ENCODE data around the gene SREBF1. TPM values are rescaled to one million over a fixed set of nuclear protein-coding genes. Genes with fewer than 3 reads are reported as not detected.
A peak's percentile ranks its signal among the peaks of the same experiment; 100 is the strongest.

SREBF1 gene
- total RNA-seq, 2 donors from 2014 or later = 29.3 to 62.7 TPM

GRCh38 chr17:17865035-17865434 is 28.2 kb upstream of the SREBF1 start:
- DNase-seq (ENCODE audit: low spot score) = no peak
- intact Hi-C loops (cut with DNase I) = no loop called here

- intact Hi-C loops (cut with DNase I) = loop anchor here in 1 of 2 donors (2.0 kb wide), 1 partner anchor 42 kb away; no protein-coding TSS in a partner anchor
Observed at GRCh38 chr17:17860766-17861107, 24.0 kb upstream of the SREBF1 start.

GRCh38 chr17:17859909-17860765 is 23.4 kb upstream of the SREBF1 start:
- intact Hi-C loops (cut with DNase I) = loop anchor here (2.0 to 10.0 kb wide), 3 partner anchors 41 to 175 kb away; partner anchors contain the start of gene RAI1 (in 1 of the 2)
- DNase-seq (ENCODE audit: low spot score) = peak; percentile 91

More at GRCh38 chr17:17860766-17861107, 24.0 kb upstream of the SREBF1 start:
- no peak for DNase-seq (ENCODE audit: low spot score)

GRCh38 chr17:17857496-17857895 is 20.7 kb upstream of the SREBF1 start:
- intact Hi-C loops (cut with DNase I) = loop anchor here (2.0 to 10.0 kb wide), 2 partner anchors 173 to 177 kb away; partner anchors contain the start of gene RAI1 (in 2 of the 2)
- DNase-seq (ENCODE audit: low spot score) = no peak

- DNase-seq (ENCODE audit: low spot score) = no peak
- intact Hi-C loops (cut with DNase I) = loop anchor here (2.0 to 10.0 kb wide), 2 partner anchors 172 to 176 kb away; partner anchors contain the start of gene RAI1 (in 2 of the 2)
Observed at GRCh38 chr17:17856386-17856785, 19.6 kb upstream of the SREBF1 start.

- intact Hi-C loops (cut with DNase I) = loop anchor here (2.0 to 10.0 kb wide), 2 partner anchors 171 to 175 kb away; partner anchors contain the start of gene RAI1 (in 2 of the 2)
- no peak for DNase-seq (ENCODE audit: low spot score)
Observed at GRCh38 chr17:17855976-17856375, 19.2 kb upstream of the SREBF1 start.

GRCh38 chr17:17853811-17854447 is 17.1 kb upstream of the SREBF1 start:
- DNase-seq (ENCODE audit: low spot score) = no peak
- intact Hi-C loops (cut with DNase I) = loop anchor here in 1 of 2 donors (10.0 kb wide), 1 partner anchor 169 kb away; the partner anchor contains the start of gene RAI1

GRCh38 chr17:17852930-17853329 is 16.1 kb upstream of the SREBF1 start:
- intact Hi-C loops (cut with DNase I) = loop anchor here in 1 of 2 donors (10.0 kb wide), 1 partner anchor 168 kb away; the partner anchor contains the start of gene RAI1
- DNase-seq (ENCODE audit: low spot score) = no peak

GRCh38 chr17:17851103-17852002 is 14.6 kb upstream of the SREBF1 start:
- DNase-seq (ENCODE audit: low spot score) = no peak
- intact Hi-C loops (cut with DNase I) = loop anchor here in 1 of 2 donors (10.0 kb wide), 1 partner anchor 167 kb away; the partner anchor contains the start of gene RAI1

GRCh38 chr17:17849845-17850373 is 13.1 kb upstream of the SREBF1 start:
- DNase-seq (ENCODE audit: low spot score) = no peak
- intact Hi-C loops (cut with DNase I) = loop anchor here in 1 of 2 donors (5.0 to 10.0 kb wide), 2 partner anchors 38 to 165 kb away; partner anchors contain the start of gene RAI1

- intact Hi-C loops (cut with DNase I) = loop anchor here in 1 of 2 donors (5.0 kb wide), 1 partner anchor 37 kb away; no protein-coding TSS in a partner anchor
- DNase-seq (ENCODE audit: low spot score) = peak; percentile 95
Observed at GRCh38 chr17:17849147-17849820, 12.5 kb upstream of the SREBF1 start.

- DNase-seq (ENCODE audit: low spot score) = no peak
- intact Hi-C loops (cut with DNase I) = loop anchor here in 1 of 2 donors (5.0 kb wide), 1 partner anchor 36 kb away; no protein-coding TSS in a partner anchor
Observed at GRCh38 chr17:17848311-17849082, 11.7 kb upstream of the SREBF1 start.

GRCh38 chr17:17847726-17848125 is 10.9 kb upstream of the SREBF1 start:
- DNase-seq (ENCODE audit: low spot score) = no peak

GRCh38 chr17:17847118-17847689 is 10.4 kb upstream of the SREBF1 start:
- intact Hi-C loops (cut with DNase I) = loop anchor here in 1 of 2 donors (5.0 kb wide), 1 partner anchor 35 kb away; no protein-coding TSS in a partner anchor
- DNase-seq (ENCODE audit: low spot score) = no peak

More at GRCh38 chr17:17847726-17848125, 10.9 kb upstream of the SREBF1 start:
- intact Hi-C loops (cut with DNase I) = loop anchor here in 1 of 2 donors (5.0 kb wide), 1 partner anchor 35 kb away; no protein-coding TSS in a partner anchor

- no peak for DNase-seq (ENCODE audit: low spot score)
- intact Hi-C loops (cut with DNase I) = loop anchor here in 1 of 2 donors (5.0 kb wide), 1 partner anchor 34 kb away; no protein-coding TSS in a partner anchor
Observed at GRCh38 chr17:17846645-17847044, 9.9 kb upstream of the SREBF1 start.

- no peak for DNase-seq (ENCODE audit: low spot score)
Observed at GRCh38 chr17:17846003-17846402, 9.2 kb upstream of the SREBF1 start.

More at GRCh38 chr17:17846003-17846402, 9.2 kb upstream of the SREBF1 start:
- intact Hi-C loops (cut with DNase I) = loop anchor here in 1 of 2 donors (5.0 kb wide), 1 partner anchor 34 kb away; no protein-coding TSS in a partner anchor
